ENCODE data around the gene JUNB. TPM values are rescaled to one million over a fixed set of nuclear protein-coding genes. Genes with fewer than 3 reads are reported as not detected.
A peak's percentile ranks its signal among the peaks of the same experiment; 100 is the strongest.

The JUNB gene
- total and polyA plus RNA-seq, 2 of the 13 experiments (the other 11 are each of a cell fraction or from before 2014, with no cell fraction given), result 7.7 to 8.2 TPM

GRCh38 chr19:12766051-12766521 lies 25.2 kb upstream of the JUNB start (continued):
- TF ChIP-seq ZNF512 (CRISPR knock-in tag; IDR thresholded peaks at IDR 0.05) (no peak), THYN1 (CRISPR knock-in tag; IDR thresholded peaks at IDR 0.05; ENCODE audit: borderline replicate concordance, low read depth) (no peak), ADNP (CRISPR knock-in tag; IDR thresholded peaks at IDR 0.05) (no peak), TRAFD1 (CRISPR knock-in tag; IDR thresholded peaks at IDR 0.05; ENCODE audit: borderline replicate concordance) (no peak), HOXA3 (CRISPR knock-in tag; IDR thresholded peaks at IDR 0.05) (peak; percentile 82), TFDP2 (CRISPR knock-in tag; IDR thresholded peaks at IDR 0.05) (peak; percentile 52; the same call in 1 of the 2 replicates), SMAD3 (CRISPR knock-in tag; IDR thresholded peaks at IDR 0.05) (0 out of 2 replicates have a peak, but pooled peaks have one; percentile 19), TGIF2 (CRISPR knock-in tag; IDR thresholded peaks at IDR 0.05) (no peak), ZNF124 (CRISPR knock-in tag; IDR thresholded peaks at IDR 0.05) (peak; percentile 57; the same call in 1 of the 2 replicates), REXO4 (CRISPR knock-in tag; IDR thresholded peaks at IDR 0.05; ENCODE audit: borderline replicate concordance) (no peak), GMEB1 (CRISPR knock-in tag; IDR thresholded peaks at IDR 0.05; ENCODE audit: borderline replicate concordance) (peak; percentile 40; the same call in 1 of the 2 replicates), NR2F6 (IDR thresholded peaks at IDR 0.05) (no peak), NR2F6 (CRISPR knock-in tag; IDR thresholded peaks at IDR 0.05) (peak; percentile 26; the same call in 1 of the 2 replicates), SP2 (CRISPR knock-in tag; IDR thresholded peaks at IDR 0.05) (no peak), AHR (CRISPR knock-in tag; IDR thresholded peaks at IDR 0.05) (peak; percentile 90; the same call in 1 of the 2 replicates), ZMYM2 (CRISPR knock-in tag; IDR thresholded peaks at IDR 0.05) (no peak), ZNF710 (CRISPR knock-in tag; IDR thresholded peaks at IDR 0.05; ENCODE audit: borderline replicate concordance) (peak; percentile 57; the same call in 1 of the 2 replicates), ZBTB46 (CRISPR knock-in tag; IDR thresholded peaks at IDR 0.05; ENCODE audit: borderline replicate concordance) (no peak), PHF20 (CRISPR knock-in tag; IDR thresholded peaks at IDR 0.05) (no peak), ZNF674 (CRISPR knock-in tag; IDR thresholded peaks at IDR 0.05; ENCODE audit: low read depth) (no peak)

All from HepG2 (cell line).